HCT116 (cell line): ENCODE results near the gene PPP1R27. TPM values are rescaled to one million over a fixed set of nuclear protein-coding genes. Genes with fewer than 3 reads are reported as not detected.

ENCODE experiments used
- ATAC-seq: fragments of 200-7000 bp; cut with Tn5 transposase; 2 replicates; pipeline ENCODE4 v1.9.1; 2020; ENCODE audit warnings: mild to moderate bottlenecking, moderate library complexity
- BruUV-seq: library from RNA; stranded (reverse); fragments of 400-500 nt; replicated peaks from 2 replicates; lab custom pipeline; 2021; lab: Mats Ljungman, UMichigan
- CTCF ChIA-PET: fragments of 300-600 bp; sonication (Branson Sonifier 250); formaldehyde crosslinking; loops from one replicate; lab custom pipeline; 2021; ENCODE audit warnings: antibody characterized with exemption; lab: Charles Lee
- POLR2A ChIA-PET: fragments of 300-600, 350-600 bp; sonication (Branson Sonifier 250); formaldehyde crosslinking; loops from one replicate; lab custom pipeline; 2021; ENCODE audit warnings: antibody characterized with exemption; lab: Charles Lee
- RAD21 ChIA-PET, 2 experiments: fragments of 300-600 bp; sonication (Branson Sonifier 250); formaldehyde crosslinking; loops; one replicate each; lab custom pipeline; 2023; ENCODE audit warnings: low total read pairs in 2 of 2; ENCODE audit not compliant: uncharacterized antibody in 2 of 2, unreplicated experiment in 2 of 2, low non-redundant PET in 1 of 2; lab: Charles Lee
- DNase-seq: peaks from one replicate; pipeline ENCODE4 v3.0.0-alpha.2; 2010; ENCODE audit warnings: low read depth, low spot score
- H2AFZ ChIP-seq: fragments of 200-600 bp; shearing (Covaris generic), sonication (generic); 2 replicates; pipeline ENCODE4 v1.6.1; 2017; ENCODE audit warnings: low read depth, mixed run types, mixed read lengths, antibody characterized with exemption, low read length; ENCODE audit not compliant: poor library complexity, severe bottlenecking
- H3K27ac ChIP-seq: 2 replicates; pipeline ENCODE4 v1.5.1; 2012; ENCODE audit warnings: low read depth, low read length
- H3K27me3 ChIP-seq: fragments of 200-600 bp; sonication (generic); 2 replicates; pipeline ENCODE4 v1.6.1; 2016; ENCODE audit warnings: mixed run types, low read length, mixed read lengths; ENCODE audit not compliant: insufficient read depth
- H3K36me3 ChIP-seq, 2 experiments: fragments of 200-500 bp in 1 of 2; fragments of 200-600 bp in 1 of 2; sonication (Bioruptor generic) in 1 of 2; sonication (generic) in 1 of 2; 2 replicates each; pipeline versions ENCODE4 v1.5.1 to v1.6.1; 2014 to 2016; ENCODE audit warnings: low read length in 2 of 2, inconsistent platforms in 1 of 2, mixed read lengths in 1 of 2, mixed run types in 1 of 2; ENCODE audit not compliant: insufficient read depth in 2 of 2, control insufficient read depth in 1 of 2
- H3K4me1 ChIP-seq, 2 experiments: fragments of 200-600 bp in 1 of 2; sonication (generic) in 1 of 2; 2 replicates each; pipeline versions ENCODE4 v1.5.1 to v1.6.1; 2012 to 2017; ENCODE audit warnings: low read length in 2 of 2, inconsistent platforms in 1 of 2, mild to moderate bottlenecking in 1 of 2, mixed read lengths in 1 of 2, mixed run types in 1 of 2, moderate library complexity in 1 of 2; ENCODE audit not compliant: insufficient read depth in 2 of 2, control insufficient read depth in 1 of 2
- H3K4me2 ChIP-seq: fragments of 200-600 bp; sonication (generic); 2 replicates; pipeline ENCODE4 v1.6.1; 2017; ENCODE audit warnings: mixed run types, low read length, mixed read lengths
- H3K4me3 ChIP-seq, 2 experiments: fragments of 200-600 bp in 1 of 2; sonication (generic) in 1 of 2; replicated peaks in 1 of 2; 2 replicates each; pipeline ENCODE4 v1.5.1; 2011 to 2016; ENCODE audit warnings: low read length in 2 of 2, control low read depth in 1 of 2, low read depth in 1 of 2, mild to moderate bottlenecking in 1 of 2, mixed read lengths in 1 of 2, mixed run types in 1 of 2
- H3K79me2 ChIP-seq: fragments of 200-600 bp; sonication (generic); 2 replicates; pipeline ENCODE4 v1.6.1; 2017; ENCODE audit warnings: mild to moderate bottlenecking, mixed run types, low read length, moderate library complexity, mixed read lengths; ENCODE audit not compliant: insufficient read depth
- H3K9ac ChIP-seq: fragments of 200-600 bp; sonication (generic); 2 replicates; pipeline ENCODE4 v1.6.1; 2016; ENCODE audit warnings: low read length, mixed read lengths
- H3K9me2 ChIP-seq: fragments of 200-600 bp; sonication (generic), shearing (Covaris generic); 2 replicates; pipeline ENCODE4 v1.6.1; 2017; ENCODE audit warnings: mixed run types, mild to moderate bottlenecking, moderate library complexity; ENCODE audit not compliant: insufficient read depth
- H3K9me3 ChIP-seq, 2 experiments: fragments of 200-500 bp in 1 of 2; fragments of 200-600 bp in 1 of 2; sonication (Bioruptor generic) in 1 of 2; sonication (generic) in 1 of 2; 2 replicates each; pipeline ENCODE4 v1.6.1; 2014 to 2017; ENCODE audit warnings: low read length in 2 of 2, mixed read lengths in 2 of 2, inconsistent platforms in 1 of 2, low read depth in 1 of 2, mild to moderate bottlenecking in 1 of 2, mixed run types in 1 of 2, moderate library complexity in 1 of 2; ENCODE audit not compliant: control insufficient read depth in 1 of 2, insufficient read depth in 1 of 2
- H4K20me1 ChIP-seq: fragments of 200-600 bp; sonication (generic), shearing (Covaris generic); 2 replicates; pipeline ENCODE4 v1.6.1; 2017; ENCODE audit warnings: mixed run types, mild to moderate bottlenecking, moderate library complexity; ENCODE audit not compliant: insufficient read depth
- ATF3 ChIP-seq: IDR thresholded peaks from 2 replicates; pipeline ENCODE4 v1.6.1; 2012
- CBX3 ChIP-seq: IDR thresholded peaks from 2 replicates; pipeline ENCODE4 v1.6.1; 2012; ENCODE audit warnings: low read depth
- CEBPB ChIP-seq: IDR thresholded peaks from 2 replicates; pipeline ENCODE4 v1.6.1; 2012; ENCODE audit warnings: low read depth
- CTCF ChIP-seq, 3 experiments: fragments of 200-600 bp in 1 of 3; sonication (generic) in 1 of 3; IDR thresholded peaks in 2 of 3; conservative IDR thresholded peaks in 1 of 3; 2 replicates each; pipeline ENCODE4 v1.5.1; 2012 to 2017; ENCODE audit warnings: low read depth in 2 of 3, low read length in 2 of 3, antibody characterized with exemption in 1 of 3, borderline replicate concordance in 1 of 3, control low read depth in 1 of 3, mild to moderate bottlenecking in 1 of 3, mixed read lengths in 1 of 3, mixed run types in 1 of 3, moderate library complexity in 1 of 3; ENCODE audit not compliant: insufficient read depth in 1 of 3
- ELF1 ChIP-seq: IDR thresholded peaks from 2 replicates; pipeline ENCODE4 v1.6.1; 2012; ENCODE audit warnings: low read depth, borderline replicate concordance
- EZH2 ChIP-seq: fragments of 200-600 bp; sonication (generic); IDR thresholded peaks from 2 replicates; pipeline ENCODE4 v1.6.1; 2017; ENCODE audit warnings: antibody characterized with exemption, mixed run types
- EZH2phosphoT487 ChIP-seq: fragments of 200-600 bp; IDR thresholded peaks from 2 replicates; pipeline ENCODE4 v1.6.1; 2018; ENCODE audit warnings: antibody characterized with exemption, borderline replicate concordance
- FOSL1 ChIP-seq: IDR thresholded peaks from 2 replicates; pipeline ENCODE4 v1.6.1; 2012; ENCODE audit warnings: low read depth
- JUND ChIP-seq: IDR thresholded peaks from 2 replicates; pipeline ENCODE4 v1.6.1; 2012
- POLR2A ChIP-seq: IDR thresholded peaks from 2 replicates; pipeline ENCODE4 v1.7.0; 2011; ENCODE audit warnings: borderline replicate concordance; ENCODE audit not compliant: insufficient read depth, insufficient read length; ENCODE audit errors: extremely low read depth
- POLR2AphosphoS5 ChIP-seq: IDR thresholded peaks from 2 replicates; pipeline ENCODE4 v1.6.1; 2011; ENCODE audit warnings: mild to moderate bottlenecking, low read depth, low read length, moderate library complexity
- RAD21 ChIP-seq: IDR thresholded peaks from 2 replicates; pipeline ENCODE4 v1.6.1; 2012; ENCODE audit warnings: low read depth, mild to moderate bottlenecking
- SIN3A ChIP-seq: IDR thresholded peaks from 2 replicates; pipeline ENCODE4 v1.6.1; 2012; ENCODE audit warnings: low read depth
- SP1 ChIP-seq: IDR thresholded peaks from 2 replicates; pipeline ENCODE4 v1.6.1; 2012; ENCODE audit warnings: low read depth
- SRF ChIP-seq: IDR thresholded peaks from 2 replicates; pipeline ENCODE4 v1.6.1; 2012; ENCODE audit warnings: low read depth
- TCF7L2 ChIP-seq: IDR thresholded peaks from 2 replicates; pipeline ENCODE4 v1.7.0; 2011; ENCODE audit warnings: borderline replicate concordance, inconsistent platforms; ENCODE audit not compliant: insufficient read depth, insufficient read length; ENCODE audit errors: extremely low read depth
- YY1 ChIP-seq: IDR thresholded peaks from 2 replicates; pipeline ENCODE4 v1.6.1; 2011; ENCODE audit warnings: low read length, low read depth, moderate library complexity, mild to moderate bottlenecking; ENCODE audit not compliant: insufficient replicate concordance; ENCODE audit errors: extremely low read depth
- ZBTB33 ChIP-seq: IDR thresholded peaks from 2 replicates; pipeline ENCODE4 v1.6.1; 2011; ENCODE audit warnings: mild to moderate bottlenecking, low read length, moderate library complexity; ENCODE audit not compliant: insufficient replicate concordance; ENCODE audit errors: extremely low read depth
- ZFX ChIP-seq: fragments of 450-650 bp; IDR thresholded peaks from 2 replicates; pipeline ENCODE4 v1.6.1; 2017
- ZNF274 ChIP-seq: fragments of 200-500 bp; sonication (Bioruptor generic); IDR thresholded peaks from 2 replicates; pipeline ENCODE4 v1.6.1; 2014; ENCODE audit warnings: mild to moderate bottlenecking, low read depth, low read length, inconsistent platforms
- intact Hi-C: fragments of 100-400 bp; cut with micrococcal nuclease; formaldehyde crosslinking; loops from 2 replicates; pipeline ENCODE4 v1.10.0; 2022
- total RNA-seq: library from RNA; stranded (reverse); gene quantifications from one replicate; pipeline ENCODE4 v1.2.1, GENCODE V29; 2021; ENCODE audit not compliant: unreplicated experiment

PPP1R27 gene
- total RNA-seq, 1 experiment from 2014 or later = not detected

GRCh38 chr17:81833921-81834830, 674 bp downstream of the PPP1R27 start:
- Histone ChIP-seq H3K9ac (peak overlapping the region; percentile 98), H3K4me1 (peaks cover 17 to 32% of the 10 kb centered on the region in 2 experiments), H2AFZ (no peak overlapping the region), H3K27me3 (no peaks in the 10 kb centered on the region), H3K36me3 (0 out of 4 replicates have a peak, but pooled peaks cover 0 to 7% of the 10 kb centered on the region in 2 experiments), H3K79me2 (peaks cover 15% of the 10 kb centered on the region), H3K4me2 (peak overlapping the region; percentile 98), H4K20me1 (no peaks in the 10 kb centered on the region), H3K4me3 (peak overlapping the region; percentile 87 to 98), H3K27ac (peak overlapping the region; percentile 90), H3K9me3 (no peaks in the 10 kb centered on the region), H3K9me2 (no peaks in the 10 kb centered on the region)
- POLR2A ChIA-PET = interaction anchor here (1.4 to 1.9 kb wide), 5 partner anchors 12 to 128 kb away, joined by 3 to 8 read pairs (median 3); no protein-coding TSS in a partner anchor
- CTCF ChIA-PET = interaction anchor here (2.1 kb wide), 1 partner anchor 12 kb away, joined by 10 read pairs; no protein-coding TSS in a partner anchor
- ATAC-seq (no peak), DNase-seq (no peak)
- TSS peak; percentile 69 for BruUV-seq
- RAD21 ChIA-PET = interaction anchor here in 1 of 2 experiments (1.4 kb wide), 1 partner anchor 99 kb away, joined by 4 read pairs; no protein-coding TSS in a partner anchor
- intact Hi-C loops = loop anchor here (2.0 kb wide), 1 partner anchor 27 kb away; the partner anchor contains the start of gene P4HB
- TF ChIP-seq POLR2AphosphoS5 (no peak), CEBPB (no peak), ELF1 (no peak), EZH2 (no peak), CBX3 (no peak), FOSL1 (no peak), TCF7L2 (no peak), CTCF (IDR thresholded peaks at IDR 0.05 in 2 of 3, conservative IDR thresholded peaks at IDR 0.05 in 1 of 3; ENCODE audit: borderline replicate concordance in 1 of 3, insufficient read depth in 1 of 3, low read depth in 2 of 3, low read length in 2 of 3) (no peak), ZFX (no peak), SP1 (no peak), ZNF274 (no peak), JUND (no peak), POLR2A (no peak), YY1 (no peak), SRF (no peak), RAD21 (no peak), EZH2phosphoT487 (no peak), SIN3A (no peak), ATF3 (no peak), ZBTB33 (no peak)
